ENCODE data around the gene CLASP2.
"Not testable (repeated sequence)": the region's sequence is repeated elsewhere in the genome, so short reads cannot be mapped to it uniquely, and the experiment has no call there.

Gene CLASP2

DNA sequence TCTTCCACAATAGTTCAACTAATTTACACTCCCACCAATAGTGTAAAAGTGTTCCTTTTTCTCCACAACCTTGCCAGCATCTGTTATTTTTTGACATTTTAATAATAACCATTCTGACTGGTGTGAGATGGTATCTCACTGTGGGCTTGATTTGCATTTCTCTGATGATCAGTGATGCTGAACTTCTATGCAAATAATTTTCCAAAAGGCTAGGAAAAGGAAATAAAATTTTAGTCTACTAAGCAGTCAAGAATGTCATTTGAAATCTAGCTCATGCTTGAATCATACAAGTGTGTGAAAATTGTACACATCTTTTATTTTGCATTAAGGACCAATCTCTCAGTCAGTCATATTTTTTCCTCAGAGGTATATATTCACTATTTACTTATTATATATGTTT is 176.1 kb downstream of the CLASP2 start:
- DNase-seq = no peak

DNA sequence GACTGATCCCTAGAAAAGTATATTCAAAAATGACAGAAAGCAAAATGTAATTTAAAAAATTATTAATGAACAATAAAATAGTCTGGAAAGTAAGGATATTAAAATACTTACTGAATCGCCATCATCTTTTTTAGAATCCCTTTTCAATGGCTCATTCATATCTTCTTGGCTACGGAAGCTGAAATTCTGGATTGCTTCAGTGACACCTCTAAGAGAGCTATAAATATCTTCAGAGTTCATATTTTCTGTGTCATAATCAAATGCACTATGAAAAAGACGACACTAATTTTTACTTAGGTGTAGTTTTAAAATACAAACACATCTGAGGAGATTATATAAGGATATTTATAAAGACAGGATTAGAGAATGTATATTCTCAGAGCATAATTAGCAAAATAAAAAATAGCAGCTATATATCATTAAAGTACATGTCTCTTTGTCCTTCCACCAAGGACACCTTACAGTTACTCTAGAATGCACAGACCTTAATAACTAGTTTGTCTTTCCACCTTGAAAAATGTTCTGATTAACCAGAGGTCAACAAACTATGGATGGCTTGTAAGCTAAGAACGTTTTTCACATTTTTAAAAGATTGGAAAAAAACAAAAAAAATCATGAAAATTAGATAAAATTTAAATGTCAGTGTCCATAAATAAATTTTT is 179.2 kb downstream of the CLASP2 start:
- DNase-seq = no peak

DNA sequence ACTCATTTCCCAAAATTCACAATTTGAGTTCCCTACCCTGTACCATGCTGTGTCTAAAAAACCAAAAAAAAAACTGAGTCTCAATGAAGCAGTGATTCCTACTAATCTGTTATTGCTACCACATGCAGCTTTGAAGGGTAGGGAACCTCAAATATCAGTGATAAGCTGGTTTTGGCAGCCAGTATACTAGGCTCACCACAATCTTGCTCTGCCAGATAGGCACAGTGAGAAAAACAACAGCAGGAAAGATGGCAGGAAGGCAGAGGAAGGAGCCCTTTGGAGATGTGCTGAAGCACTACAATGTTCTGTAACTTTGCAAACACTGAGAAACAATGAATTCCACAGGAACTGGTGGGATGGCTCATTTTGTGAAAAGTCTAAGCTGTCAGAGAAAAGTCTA is 180.9 kb downstream of the CLASP2 start:
- DNase-seq = no peak

DNA sequence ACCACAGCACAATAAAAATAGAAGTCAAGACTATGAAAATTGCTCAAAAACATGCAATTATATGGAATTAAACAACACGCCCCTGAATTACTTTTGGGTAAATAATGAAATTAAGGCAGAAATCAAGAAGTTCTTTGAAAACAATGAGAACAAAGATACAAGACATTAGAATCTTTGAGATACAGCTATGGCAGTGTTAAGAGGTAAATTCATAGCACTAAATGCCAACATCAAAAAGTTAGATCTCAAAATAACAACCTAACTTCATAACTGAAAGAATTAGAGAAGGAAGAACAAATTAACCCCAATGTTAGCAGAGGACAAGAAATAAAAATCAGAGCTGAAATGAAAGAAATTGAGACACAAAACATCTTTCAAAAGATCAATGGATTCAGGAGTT is 191.3 kb downstream of the CLASP2 start:
- DNase-seq = no peak

DNA sequence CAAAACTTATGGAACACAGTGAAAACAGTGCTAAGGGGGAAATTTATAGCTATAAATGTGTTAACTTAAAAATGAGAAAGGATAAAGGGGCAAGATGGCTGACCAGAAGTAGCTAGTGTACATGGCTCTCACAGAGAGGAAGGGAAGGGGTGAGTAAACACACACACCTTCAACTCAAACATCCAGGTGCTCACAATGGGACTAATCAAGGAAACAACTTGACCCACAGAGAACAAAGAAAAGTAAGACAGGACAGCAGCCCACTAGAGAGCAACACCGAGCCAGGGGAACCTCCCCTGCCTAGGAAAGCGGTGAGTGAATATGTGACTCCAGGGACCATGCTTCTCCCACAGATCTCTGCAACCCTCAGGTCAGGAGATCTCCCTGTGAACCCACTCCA is 192.8 kb downstream of the CLASP2 start:
- DNase-seq = no peak

DNA sequence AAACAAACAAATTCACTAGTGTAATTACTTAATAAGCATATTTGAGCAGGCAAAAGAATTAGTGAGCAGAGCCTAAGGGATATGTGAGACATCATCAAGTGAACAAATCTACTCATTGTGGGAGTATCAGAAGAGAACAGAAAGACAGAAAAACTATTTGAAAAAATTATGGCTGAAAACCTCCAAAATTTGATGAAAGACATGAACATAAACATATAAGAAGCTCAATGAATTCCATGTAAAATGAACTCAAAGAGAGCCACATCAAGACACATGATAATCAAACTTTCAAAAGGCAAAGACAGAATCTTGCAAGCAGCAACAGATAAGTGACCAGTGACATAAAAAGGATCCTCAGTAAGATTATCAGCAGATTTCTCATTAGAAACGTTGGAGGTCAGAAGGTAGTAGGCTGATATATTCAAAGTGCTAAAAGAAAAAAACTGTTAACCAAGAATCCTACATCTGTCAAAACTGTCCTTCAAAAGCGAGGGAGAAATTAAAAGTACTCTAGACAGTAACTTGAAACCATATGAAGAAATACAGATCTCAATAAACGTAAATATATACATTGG is 194.9 kb downstream of the CLASP2 start:
- no peak for DNase-seq

DNA sequence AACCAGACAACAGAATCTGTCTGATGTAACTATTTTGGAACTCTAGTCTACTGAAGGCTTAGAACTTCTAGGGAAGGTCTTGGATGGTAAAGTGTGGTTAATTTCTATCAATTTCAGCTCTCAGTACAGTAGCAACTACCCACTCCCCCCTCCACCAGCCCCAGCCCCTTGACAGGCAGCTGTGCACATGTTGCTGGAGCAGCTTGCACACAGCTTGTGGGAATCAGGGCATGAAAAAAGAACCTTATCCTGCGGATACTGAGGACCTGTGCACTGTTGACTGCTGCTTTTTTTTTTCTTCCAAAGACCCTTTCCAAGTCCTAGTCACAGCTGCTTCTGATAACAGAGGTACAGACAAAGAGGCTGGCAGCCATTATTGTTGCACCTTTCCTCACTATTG is 196.3 kb downstream of the CLASP2 start:
- DNase-seq = no peak

DNA sequence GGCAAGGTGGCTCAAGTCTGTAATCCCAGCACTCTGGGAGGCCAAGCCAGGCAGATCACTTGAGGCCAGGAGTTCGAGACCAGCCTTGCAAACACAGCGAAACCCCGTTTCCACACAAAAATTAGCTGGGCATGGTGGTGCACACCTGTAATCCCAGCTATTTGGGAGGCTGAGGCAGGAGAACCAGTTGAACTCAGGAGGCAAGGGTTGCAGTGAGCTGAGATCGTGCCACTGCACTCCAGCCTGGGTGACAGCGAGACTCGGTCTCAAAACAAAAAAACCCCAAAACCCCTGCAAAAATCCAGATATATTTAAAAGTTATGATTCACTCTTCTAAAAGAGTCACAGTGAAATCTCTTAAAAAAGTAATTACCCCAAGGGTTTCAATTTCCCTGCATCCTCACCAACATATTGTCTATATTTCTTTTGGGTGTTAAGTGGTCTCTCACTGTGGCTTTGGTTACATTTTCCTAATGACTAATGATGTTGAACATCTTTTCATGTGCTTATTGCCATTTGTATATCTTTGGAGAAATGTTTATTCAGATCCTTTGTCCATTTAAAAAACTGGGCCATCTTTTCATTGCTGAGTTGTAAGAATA is 204.7 kb downstream of the CLASP2 start:
- no peak for DNase-seq

DNA sequence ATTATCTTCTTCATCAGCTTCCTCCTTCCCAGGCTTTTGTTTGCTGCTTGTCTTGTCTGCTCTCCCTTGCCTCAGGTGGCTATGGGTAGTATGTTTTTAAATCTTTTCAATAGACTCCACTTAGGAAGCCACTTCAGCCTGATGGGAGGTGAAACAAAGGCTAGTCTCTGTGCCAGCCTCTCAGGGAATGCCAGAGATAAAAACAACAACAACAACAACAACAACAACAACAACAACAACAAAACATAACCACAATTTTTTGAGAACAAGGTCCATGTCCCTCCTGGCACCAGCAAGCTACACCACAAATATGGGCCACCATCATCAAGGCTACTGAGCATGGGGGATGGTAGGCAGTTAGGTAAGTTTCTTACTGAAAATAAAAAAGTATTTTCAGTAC is 213.0 kb downstream of the CLASP2 start:
- DNase-seq = no peak

DNA sequence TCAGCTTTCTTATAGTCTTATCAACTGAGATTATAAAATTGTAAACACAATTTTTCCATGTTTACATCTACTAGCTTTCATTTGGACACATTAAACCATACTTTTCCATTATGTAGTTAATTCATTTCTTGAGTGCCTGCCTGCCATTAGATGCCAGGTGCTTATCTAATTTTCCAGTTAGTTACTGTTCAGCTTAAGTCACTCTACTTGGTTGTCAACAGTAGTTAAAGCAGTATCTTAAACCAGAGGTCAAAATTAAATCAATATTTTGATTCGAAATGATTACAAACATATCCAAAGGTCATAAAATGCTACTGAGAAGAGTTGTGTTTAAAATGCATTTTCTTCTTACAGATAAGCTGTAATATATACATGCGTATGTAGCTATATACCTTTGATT is 221.6 kb downstream of the CLASP2 start:
- no peak for DNase-seq

DNA sequence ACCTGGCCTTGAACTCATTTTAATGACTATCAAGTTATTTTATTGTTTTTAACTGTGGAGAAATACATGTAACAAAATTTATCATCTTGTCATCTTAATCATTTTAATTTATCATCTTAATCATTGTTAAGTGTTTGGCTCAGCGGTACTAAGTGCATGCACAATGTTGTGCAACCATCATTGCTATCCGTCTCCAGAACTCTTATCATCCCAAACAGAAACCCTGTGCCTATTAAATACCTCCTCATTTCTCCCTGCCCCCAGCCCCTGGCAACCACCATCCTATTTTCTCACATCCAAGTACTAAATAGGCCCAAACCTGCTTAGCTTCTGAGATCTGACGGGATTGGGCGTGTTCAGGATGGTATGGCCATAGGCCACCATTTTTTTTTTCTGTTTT is 226.3 kb downstream of the CLASP2 start:
- DNase-seq = no peak

DNA sequence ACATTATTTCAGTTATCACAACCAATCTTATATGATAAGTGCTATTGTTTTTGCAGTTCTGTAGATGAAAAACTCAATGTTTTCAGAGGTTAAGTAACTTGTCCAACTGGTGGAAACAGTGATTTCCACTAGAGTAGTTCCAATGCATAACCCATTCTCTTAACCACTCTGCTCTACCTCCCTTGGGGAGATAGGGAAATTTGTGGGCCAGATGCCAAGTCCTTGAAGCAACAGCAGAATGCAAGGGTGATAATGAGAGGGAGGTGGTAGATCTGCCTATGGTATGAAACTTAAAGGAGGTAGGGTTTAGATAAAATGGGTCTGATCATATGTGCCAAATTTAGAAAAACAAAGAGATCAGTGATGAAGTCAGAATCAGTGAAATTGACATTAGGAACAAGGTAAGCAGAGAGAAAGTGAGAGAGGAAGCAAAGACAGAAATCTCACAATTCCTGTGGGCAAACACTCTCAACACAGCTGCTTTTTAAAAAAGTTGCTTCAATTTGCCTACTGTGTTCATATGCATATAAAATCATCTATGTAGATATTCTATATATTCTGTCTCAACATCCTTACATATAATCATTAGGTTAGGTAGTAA is 227.3 kb downstream of the CLASP2 start:
- no peak for DNase-seq

DNA sequence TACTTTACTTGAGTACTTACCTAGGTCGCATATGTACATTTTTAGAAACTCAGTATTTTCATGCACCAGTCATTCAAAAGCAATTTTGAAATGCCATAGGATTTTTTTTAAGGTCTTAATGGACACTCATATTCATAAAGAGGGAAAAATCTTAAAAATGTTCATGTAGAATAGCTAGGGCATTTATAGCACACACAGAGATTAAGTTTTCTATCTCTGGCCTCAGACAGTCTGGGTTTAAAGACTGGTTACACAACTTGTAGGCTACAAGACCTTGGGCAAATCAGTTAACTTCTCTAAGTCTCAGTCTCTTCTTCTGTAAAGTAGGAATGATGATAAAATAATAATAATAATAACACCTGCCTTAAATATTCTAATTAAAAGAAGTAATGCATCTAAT is 229.4 kb downstream of the CLASP2 start:
- DNase-seq = no peak

DNA sequence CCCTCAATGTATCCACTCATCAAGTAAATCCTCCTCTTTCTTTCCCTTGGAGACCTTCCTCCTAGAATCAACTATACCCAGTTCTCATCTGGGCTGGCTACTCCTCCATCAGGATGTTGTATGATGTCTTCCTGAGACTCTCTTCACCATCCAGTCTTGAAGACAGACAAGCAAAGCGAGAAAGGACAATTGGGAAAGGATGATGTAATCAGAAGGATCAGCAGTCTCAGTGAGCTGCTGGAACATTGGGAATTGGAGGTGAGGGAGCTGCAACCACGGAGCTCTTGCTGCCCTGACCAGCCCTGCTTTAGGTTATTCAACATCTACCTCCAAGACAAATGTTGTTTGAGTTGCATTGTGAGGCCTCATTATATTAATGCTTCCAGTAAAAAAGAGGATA is 229.8 kb downstream of the CLASP2 start:
- no peak for DNase-seq

DNA sequence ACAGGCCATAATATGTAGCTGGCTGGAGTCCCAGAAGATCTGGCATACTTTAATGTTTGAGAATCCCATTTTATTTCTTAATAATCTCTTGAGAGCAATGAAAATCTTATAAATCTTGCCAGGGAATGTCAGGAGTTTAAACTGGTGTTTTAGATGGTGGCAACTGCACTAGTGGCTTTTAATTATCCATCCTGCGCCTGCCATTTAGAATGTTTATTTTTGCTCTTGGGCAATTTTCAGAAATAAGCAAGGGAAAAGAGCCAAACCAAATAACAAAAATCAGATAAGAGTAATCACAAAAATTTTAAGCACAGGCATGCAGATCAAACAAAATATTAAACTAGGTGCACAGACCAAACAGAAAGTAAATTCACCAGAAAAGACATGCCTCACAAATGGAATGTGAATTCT is 235.9 kb downstream of the CLASP2 start:
- no peak for DNase-seq

DNA sequence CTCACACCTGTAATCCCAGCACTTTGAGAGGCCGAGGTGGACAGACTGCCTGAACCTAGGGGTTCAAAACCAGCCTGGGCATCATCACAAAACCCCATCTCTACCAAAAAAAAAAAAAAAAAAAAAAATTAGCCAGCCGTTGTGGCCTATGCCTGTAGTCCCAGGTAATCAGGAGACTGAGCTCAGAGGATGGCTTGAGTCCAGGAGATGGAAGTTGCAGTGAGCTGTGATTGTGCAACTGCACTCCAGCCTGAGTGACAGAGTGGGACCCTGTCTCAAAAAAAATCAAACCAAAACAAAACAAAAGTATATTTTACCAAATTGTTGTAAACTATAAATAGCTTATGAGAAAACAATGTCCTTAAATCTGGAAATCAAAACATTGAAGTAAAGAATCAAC is 243.2 kb downstream of the CLASP2 start:
- DNase-seq = no peak

DNA sequence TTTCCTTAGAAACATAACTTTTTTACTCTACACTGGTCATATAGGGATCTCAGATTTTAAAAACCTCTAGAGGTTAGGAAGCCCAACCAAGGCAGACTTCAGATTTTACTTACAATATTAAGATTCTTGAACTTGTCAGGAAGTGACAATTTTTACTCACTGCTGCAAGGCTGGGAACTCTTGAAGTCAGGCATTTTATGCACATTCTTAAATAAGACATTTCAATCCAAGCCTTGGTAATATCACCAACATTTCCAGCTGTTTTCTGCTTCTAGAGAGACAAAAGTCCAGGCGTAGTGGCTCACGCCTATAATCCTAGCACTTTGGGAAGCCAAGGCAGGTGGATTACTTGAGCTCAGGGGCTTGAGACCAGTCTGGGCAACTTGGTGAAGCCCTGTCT is 244.2 kb downstream of the CLASP2 start:
- DNase-seq = no peak

DNA sequence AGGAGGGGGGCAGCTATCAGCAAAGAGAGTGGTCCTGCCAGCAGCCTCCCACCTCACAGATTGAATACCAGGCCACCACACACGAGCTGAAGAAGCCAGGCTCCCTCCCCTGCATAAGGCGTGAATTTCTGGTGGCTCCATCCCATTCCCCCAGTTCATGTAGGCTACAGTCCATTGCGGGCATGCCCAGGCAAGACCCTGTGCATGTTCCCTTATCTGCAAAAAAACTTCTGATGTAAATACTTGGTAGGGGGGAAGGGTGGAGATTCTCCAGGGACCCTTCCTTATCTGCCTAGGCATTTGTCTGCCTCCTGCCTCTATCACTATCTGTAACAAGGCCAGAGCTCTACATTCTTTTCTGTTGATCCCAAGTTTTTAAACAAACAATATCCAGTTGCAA is 250.3 kb downstream of the CLASP2 start:
- DNase-seq = no peak

DNA sequence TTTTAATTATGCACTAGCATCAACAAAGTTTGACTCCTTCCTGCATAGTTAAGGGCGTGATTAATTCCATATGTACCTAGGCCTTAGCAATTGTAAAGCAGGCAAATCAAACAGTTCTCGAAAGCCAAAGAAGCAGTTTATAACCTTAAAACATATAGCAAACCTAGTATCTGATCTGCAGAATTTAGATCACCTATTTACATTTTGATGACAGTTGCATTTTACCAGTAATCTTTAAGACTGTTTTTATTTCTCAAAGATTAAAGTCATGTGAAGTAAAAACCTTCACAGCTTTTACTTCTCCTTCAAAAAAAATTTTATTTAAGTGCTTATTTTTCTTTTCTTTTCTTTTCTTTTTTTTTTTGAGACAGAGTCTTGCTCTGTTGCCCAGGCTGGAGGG is 257.0 kb downstream of the CLASP2 start:
- DNase-seq = no peak

DNA sequence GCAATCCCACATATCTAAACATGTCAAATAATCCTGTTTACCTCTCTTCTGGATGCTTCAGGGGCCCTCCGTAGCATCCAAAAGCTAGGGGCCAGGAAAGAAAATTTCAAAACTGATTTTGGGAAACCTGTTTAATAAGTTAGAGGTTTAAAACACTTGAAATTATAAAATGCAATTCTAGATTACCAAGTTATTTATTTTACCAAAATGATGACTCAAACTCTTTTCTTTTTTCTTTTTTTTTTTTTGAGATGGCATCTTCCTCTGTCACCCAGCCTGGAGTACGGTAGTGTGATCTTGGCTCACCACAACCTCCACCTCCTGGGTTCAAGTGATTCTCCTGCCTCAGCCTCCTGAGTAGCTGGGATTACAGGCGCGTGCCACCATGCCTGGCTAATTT is 258.5 kb downstream of the CLASP2 start:
- not testable (repeated sequence) for DNase-seq

DNA sequence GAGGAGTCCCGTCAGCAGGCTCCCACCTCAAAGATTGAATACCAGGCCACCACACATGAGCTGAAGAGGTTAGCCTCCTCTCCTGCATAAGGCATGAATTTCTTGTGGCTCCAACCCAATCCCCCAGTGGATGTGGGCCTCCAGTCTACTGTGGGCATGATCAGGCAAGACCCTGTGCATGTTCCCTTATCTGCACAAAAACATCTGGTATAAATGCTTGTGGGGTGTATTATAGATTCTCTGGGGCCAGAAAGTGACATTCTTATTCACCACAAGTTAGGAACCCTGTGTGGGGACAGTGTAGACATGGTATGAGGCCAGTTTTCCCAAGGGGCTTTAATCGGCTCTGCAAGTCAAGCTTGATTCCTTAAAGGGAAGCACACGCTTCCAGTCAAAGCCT is 259.6 kb downstream of the CLASP2 start:
- DNase-seq = no peak

DNA sequence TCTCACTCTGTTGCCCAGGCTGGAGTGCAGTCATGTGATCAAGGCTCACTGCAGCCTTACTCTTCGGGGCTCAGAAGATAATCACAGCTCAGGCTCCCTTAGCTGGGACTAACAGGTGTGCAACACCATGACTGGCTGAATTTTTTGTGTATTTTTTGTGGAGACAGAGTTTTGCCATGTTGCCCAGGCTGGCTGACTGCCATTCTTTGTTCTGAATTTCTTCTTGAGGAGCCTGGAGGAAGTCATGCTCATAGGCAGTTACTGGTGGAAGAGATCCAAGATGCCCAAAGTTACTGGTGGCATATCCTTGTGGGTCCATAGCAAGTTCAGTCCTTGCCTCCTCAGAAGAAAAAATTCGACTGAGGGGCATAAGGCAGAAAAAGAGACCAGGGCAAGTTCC is 261.3 kb downstream of the CLASP2 start:
- no peak for DNase-seq

DNA sequence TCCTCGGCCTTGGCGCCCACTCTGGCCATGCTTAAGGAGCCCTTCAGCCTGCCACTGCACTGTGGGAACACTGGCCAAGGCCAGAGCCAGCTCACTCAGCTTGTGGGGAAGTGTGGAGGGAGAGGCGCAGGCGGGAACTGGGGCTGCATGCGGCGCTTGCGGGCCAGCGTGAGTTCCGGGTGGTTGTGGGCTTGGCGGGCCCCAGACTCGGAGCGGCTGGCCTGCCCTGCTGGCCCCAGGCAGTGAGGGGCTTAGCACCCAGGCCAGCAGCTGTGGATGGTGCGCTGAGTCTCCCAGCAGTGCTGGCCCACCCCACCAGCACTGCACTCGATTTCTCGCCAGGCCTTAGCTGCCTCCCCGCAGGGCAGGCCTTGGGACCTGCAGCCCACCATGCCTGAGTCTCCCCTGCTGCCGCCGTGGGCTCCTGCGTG is 264.7 kb downstream of the CLASP2 start:
- DNase-seq = no peak

DNA sequence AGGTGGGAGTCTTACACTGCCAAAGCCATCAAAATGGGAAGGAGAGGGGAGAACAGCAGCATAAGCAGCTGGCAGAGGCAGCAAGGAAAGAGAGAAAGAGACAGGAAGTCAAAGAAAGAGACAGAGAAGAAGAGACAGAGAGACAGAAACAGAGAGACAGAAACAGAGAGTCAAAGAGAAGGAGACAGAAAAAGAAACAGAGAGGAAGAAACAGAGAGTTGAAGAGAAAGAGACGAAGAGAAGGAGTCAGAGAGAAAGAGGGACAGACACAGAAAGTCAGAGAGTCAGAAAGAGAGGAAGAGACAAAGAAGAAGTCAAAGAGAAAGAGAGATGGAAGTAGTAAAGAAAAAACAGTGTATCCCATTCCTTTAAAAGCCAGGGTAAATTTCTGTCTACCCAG is 266.1 kb downstream of the CLASP2 start:
- DNase-seq = not testable (repeated sequence)

Data from activated CD4-positive, CD25-positive, alpha-beta regulatory T cell (primary cell).